HCT116 (cell line): ENCODE results near the gene GPR37L1. TPM values are rescaled to one million over a fixed set of nuclear protein-coding genes. Genes with fewer than 3 reads are reported as not detected.

Source experiments
- ATAC-seq: fragments of 200-7000 bp; cut with Tn5 transposase; 2 replicates; pipeline ENCODE4 v1.9.1; 2020; ENCODE audit warnings: mild to moderate bottlenecking, moderate library complexity
- BruUV-seq: library from RNA; stranded (reverse); fragments of 400-500 nt; replicated peaks from 2 replicates; lab custom pipeline; 2021; lab: Mats Ljungman, UMichigan
- CTCF ChIA-PET: fragments of 300-600 bp; sonication (Branson Sonifier 250); formaldehyde crosslinking; loops from one replicate; lab custom pipeline; 2021; ENCODE audit warnings: antibody characterized with exemption; lab: Charles Lee
- POLR2A ChIA-PET: fragments of 300-600, 350-600 bp; sonication (Branson Sonifier 250); formaldehyde crosslinking; loops from one replicate; lab custom pipeline; 2021; ENCODE audit warnings: antibody characterized with exemption; lab: Charles Lee
- RAD21 ChIA-PET, 2 experiments: fragments of 300-600 bp; sonication (Branson Sonifier 250); formaldehyde crosslinking; loops; one replicate each; lab custom pipeline; 2023; ENCODE audit warnings: low total read pairs in 2 of 2; ENCODE audit not compliant: uncharacterized antibody in 2 of 2, unreplicated experiment in 2 of 2, low non-redundant PET in 1 of 2; lab: Charles Lee
- DNase-seq: peaks from one replicate; pipeline ENCODE4 v3.0.0-alpha.2; 2010; ENCODE audit warnings: low read depth, low spot score
- H2AFZ ChIP-seq: fragments of 200-600 bp; shearing (Covaris generic), sonication (generic); 2 replicates; pipeline ENCODE4 v1.6.1; 2017; ENCODE audit warnings: low read depth, mixed run types, mixed read lengths, antibody characterized with exemption, low read length; ENCODE audit not compliant: poor library complexity, severe bottlenecking
- H3K27ac ChIP-seq: 2 replicates; pipeline ENCODE4 v1.5.1; 2012; ENCODE audit warnings: low read depth, low read length
- H3K27me3 ChIP-seq: fragments of 200-600 bp; sonication (generic); 2 replicates; pipeline ENCODE4 v1.6.1; 2016; ENCODE audit warnings: mixed run types, low read length, mixed read lengths; ENCODE audit not compliant: insufficient read depth
- H3K36me3 ChIP-seq, 2 experiments: fragments of 200-500 bp in 1 of 2; fragments of 200-600 bp in 1 of 2; sonication (Bioruptor generic) in 1 of 2; sonication (generic) in 1 of 2; 2 replicates each; pipeline versions ENCODE4 v1.5.1 to v1.6.1; 2014 to 2016; ENCODE audit warnings: low read length in 2 of 2, inconsistent platforms in 1 of 2, mixed read lengths in 1 of 2, mixed run types in 1 of 2; ENCODE audit not compliant: insufficient read depth in 2 of 2, control insufficient read depth in 1 of 2
- H3K4me1 ChIP-seq, 2 experiments: fragments of 200-600 bp in 1 of 2; sonication (generic) in 1 of 2; 2 replicates each; pipeline versions ENCODE4 v1.5.1 to v1.6.1; 2012 to 2017; ENCODE audit warnings: low read length in 2 of 2, inconsistent platforms in 1 of 2, mild to moderate bottlenecking in 1 of 2, mixed read lengths in 1 of 2, mixed run types in 1 of 2, moderate library complexity in 1 of 2; ENCODE audit not compliant: insufficient read depth in 2 of 2, control insufficient read depth in 1 of 2
- H3K4me2 ChIP-seq: fragments of 200-600 bp; sonication (generic); 2 replicates; pipeline ENCODE4 v1.6.1; 2017; ENCODE audit warnings: mixed run types, low read length, mixed read lengths
- H3K4me3 ChIP-seq, 2 experiments: fragments of 200-600 bp in 1 of 2; sonication (generic) in 1 of 2; replicated peaks in 1 of 2; 2 replicates each; pipeline ENCODE4 v1.5.1; 2011 to 2016; ENCODE audit warnings: low read length in 2 of 2, control low read depth in 1 of 2, low read depth in 1 of 2, mild to moderate bottlenecking in 1 of 2, mixed read lengths in 1 of 2, mixed run types in 1 of 2
- H3K79me2 ChIP-seq: fragments of 200-600 bp; sonication (generic); 2 replicates; pipeline ENCODE4 v1.6.1; 2017; ENCODE audit warnings: mild to moderate bottlenecking, mixed run types, low read length, moderate library complexity, mixed read lengths; ENCODE audit not compliant: insufficient read depth
- H3K9ac ChIP-seq: fragments of 200-600 bp; sonication (generic); 2 replicates; pipeline ENCODE4 v1.6.1; 2016; ENCODE audit warnings: low read length, mixed read lengths
- H3K9me2 ChIP-seq: fragments of 200-600 bp; sonication (generic), shearing (Covaris generic); 2 replicates; pipeline ENCODE4 v1.6.1; 2017; ENCODE audit warnings: mixed run types, mild to moderate bottlenecking, moderate library complexity; ENCODE audit not compliant: insufficient read depth
- H3K9me3 ChIP-seq, 2 experiments: fragments of 200-500 bp in 1 of 2; fragments of 200-600 bp in 1 of 2; sonication (Bioruptor generic) in 1 of 2; sonication (generic) in 1 of 2; 2 replicates each; pipeline ENCODE4 v1.6.1; 2014 to 2017; ENCODE audit warnings: low read length in 2 of 2, mixed read lengths in 2 of 2, inconsistent platforms in 1 of 2, low read depth in 1 of 2, mild to moderate bottlenecking in 1 of 2, mixed run types in 1 of 2, moderate library complexity in 1 of 2; ENCODE audit not compliant: control insufficient read depth in 1 of 2, insufficient read depth in 1 of 2
- H4K20me1 ChIP-seq: fragments of 200-600 bp; sonication (generic), shearing (Covaris generic); 2 replicates; pipeline ENCODE4 v1.6.1; 2017; ENCODE audit warnings: mixed run types, mild to moderate bottlenecking, moderate library complexity; ENCODE audit not compliant: insufficient read depth
- CTCF ChIP-seq, 3 experiments: fragments of 200-600 bp in 1 of 3; sonication (generic) in 1 of 3; IDR thresholded peaks in 2 of 3; conservative IDR thresholded peaks in 1 of 3; 2 replicates each; pipeline ENCODE4 v1.5.1; 2012 to 2017; ENCODE audit warnings: low read depth in 2 of 3, low read length in 2 of 3, antibody characterized with exemption in 1 of 3, borderline replicate concordance in 1 of 3, control low read depth in 1 of 3, mild to moderate bottlenecking in 1 of 3, mixed read lengths in 1 of 3, mixed run types in 1 of 3, moderate library complexity in 1 of 3; ENCODE audit not compliant: insufficient read depth in 1 of 3
- RAD21 ChIP-seq: IDR thresholded peaks from 2 replicates; pipeline ENCODE4 v1.6.1; 2012; ENCODE audit warnings: low read depth, mild to moderate bottlenecking
- REST ChIP-seq: IDR thresholded peaks from 2 replicates; pipeline ENCODE4 v1.6.1; 2012; ENCODE audit warnings: low read depth
- intact Hi-C: fragments of 100-400 bp; cut with micrococcal nuclease; formaldehyde crosslinking; loops from 2 replicates; pipeline ENCODE4 v1.10.0; 2022
- total RNA-seq: library from RNA; stranded (reverse); gene quantifications from one replicate; pipeline ENCODE4 v1.2.1, GENCODE V29; 2021; ENCODE audit not compliant: unreplicated experiment

The GPR37L1 gene
- total RNA-seq, 1 experiment from 2014 or later: 0.10 TPM

GRCh38 chr1:202167708-202168415 lies 45.1 kb downstream of the GPR37L1 start:
- no peak for ATAC-seq
- no peak overlapping the region for H3K27ac ChIP-seq
- intact Hi-C loops: no loop called here
- no peaks in the 10 kb centered on the region for H4K20me1 ChIP-seq
- DNase-seq: no peak
- H3K36me3 ChIP-seq: no peaks in the 10 kb centered on the region
- RAD21 ChIA-PET: no interaction called here
- no peaks in the 10 kb centered on the region for H3K79me2 ChIP-seq
- no TSS peak for BruUV-seq
- CTCF ChIA-PET: no interaction called here
- H3K9me3 ChIP-seq: no peaks in the 10 kb centered on the region
- H2AFZ ChIP-seq: no peak overlapping the region
- POLR2A ChIA-PET: no interaction called here
- TF ChIP-seq REST (no peak), RAD21 (no peak), CTCF (IDR thresholded peaks at IDR 0.05 in 2 of 3, conservative IDR thresholded peaks at IDR 0.05 in 1 of 3; ENCODE audit: borderline replicate concordance in 1 of 3, insufficient read depth in 1 of 3, low read depth in 2 of 3, low read length in 2 of 3) (no peak)
- H3K4me2 ChIP-seq: no peak overlapping the region
- no peak overlapping the region for H3K4me3 ChIP-seq
- H3K9me2 ChIP-seq: no peaks in the 10 kb centered on the region
- no peaks in the 10 kb centered on the region for H3K27me3 ChIP-seq
- no peak overlapping the region for H3K9ac ChIP-seq
- H3K4me1 ChIP-seq: no peaks in the 10 kb centered on the region
